Amygdala (tissue), 56 donors: Measurements from ENCODE around the gene EN2.
A peak's percentile ranks its signal among the peaks of the same experiment; 100 is the strongest.

Source experiments
- DNase-seq, 56 donors: peaks; one replicate each; lab custom pipeline; 2025; lab: John Stamatoyannopoulos, UW

Gene EN2

DNA sequence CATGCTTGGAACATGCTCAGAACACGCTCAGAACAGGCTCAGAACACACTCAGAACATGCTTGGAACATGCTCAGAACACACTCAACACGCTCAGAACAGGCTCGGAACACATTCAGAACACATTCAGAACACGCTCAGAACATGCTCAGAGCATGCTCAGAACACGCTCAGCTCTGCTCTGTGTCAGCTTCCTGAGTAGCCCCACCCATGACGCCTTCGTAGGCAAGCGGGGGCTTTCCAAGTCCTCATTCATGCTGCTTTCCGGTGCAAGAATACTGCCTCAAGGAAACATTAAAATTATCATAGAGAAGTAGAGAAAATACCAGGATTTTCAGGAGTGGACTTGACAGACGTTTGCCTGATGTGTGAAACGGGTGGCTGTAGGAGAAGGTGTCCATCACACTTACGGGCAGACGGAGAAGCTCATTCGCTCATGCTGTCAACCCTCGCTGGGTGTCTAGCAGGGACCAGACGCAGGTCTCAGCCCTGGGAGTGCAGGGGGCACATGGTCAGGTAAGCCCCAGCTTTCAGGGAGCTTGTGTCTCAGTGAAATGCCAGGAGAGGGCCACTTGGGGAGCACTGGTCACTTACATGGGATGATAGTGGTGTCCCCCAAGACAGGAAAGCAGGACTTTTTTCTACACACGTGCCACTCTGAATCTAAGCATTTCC, 24.7 kb downstream of the EN2 start:
- no peak for DNase-seq

- no peak for DNase-seq
Observed at GRCh38 chr7:155483245-155483644, 25.3 kb downstream of the EN2 start.

GRCh38 chr7:155483868-155484325, 26.0 kb downstream of the EN2 start:
- DNase-seq: peak in 9 of 56 donors; percentile 7 to 32 (median 17)

DNA sequence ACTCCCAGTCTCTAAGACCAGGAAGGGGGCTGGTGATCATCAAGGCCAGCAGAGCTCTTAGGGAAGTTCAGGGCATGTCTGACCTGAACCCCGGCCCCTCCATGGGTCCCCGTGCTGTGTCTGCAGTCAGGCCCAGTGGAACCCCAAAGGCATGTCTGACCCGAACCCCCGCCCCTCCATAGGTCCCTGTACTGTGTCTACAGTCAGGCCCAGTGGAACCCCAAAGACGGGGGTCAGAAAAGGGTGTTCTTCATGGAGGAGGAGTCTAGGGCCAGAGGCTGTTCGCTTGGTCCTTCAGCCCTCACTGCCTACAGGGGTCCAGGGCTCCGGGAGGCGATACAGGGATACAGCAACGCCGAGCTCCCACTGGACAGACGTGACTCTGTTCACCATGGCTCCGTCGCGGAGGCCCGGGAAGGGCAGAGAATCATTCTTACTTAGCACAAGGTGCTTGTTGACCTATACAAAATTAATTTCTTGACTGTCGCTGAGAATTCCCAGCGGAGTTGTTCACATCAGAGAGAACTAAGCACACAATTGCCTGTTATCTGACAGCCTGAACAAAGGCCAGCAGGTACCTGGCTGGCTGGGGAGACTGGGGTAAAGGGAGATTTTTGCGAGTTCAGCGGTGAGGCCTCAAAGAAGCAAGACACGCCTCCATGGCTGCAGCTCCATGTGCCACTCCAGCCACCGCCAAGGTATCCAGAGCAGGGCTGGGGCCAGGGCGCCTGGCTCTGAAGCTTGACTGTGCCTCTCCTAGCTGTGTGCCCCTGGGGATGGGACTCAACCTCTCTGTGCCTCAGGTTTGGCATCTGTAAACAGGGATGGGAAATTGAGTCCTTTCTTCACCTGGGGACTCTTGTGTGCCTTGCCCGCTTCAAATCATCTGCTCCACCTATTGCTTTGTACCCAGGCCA, 26.8 kb downstream of the EN2 start:
- DNase-seq: no peak

GRCh38 chr7:155486783-155487508, 29.0 kb downstream of the EN2 start:
- DNase-seq: no peak

GRCh38 chr7:155487509-155488482, 29.9 kb downstream of the EN2 start:
- DNase-seq: no peak

DNA sequence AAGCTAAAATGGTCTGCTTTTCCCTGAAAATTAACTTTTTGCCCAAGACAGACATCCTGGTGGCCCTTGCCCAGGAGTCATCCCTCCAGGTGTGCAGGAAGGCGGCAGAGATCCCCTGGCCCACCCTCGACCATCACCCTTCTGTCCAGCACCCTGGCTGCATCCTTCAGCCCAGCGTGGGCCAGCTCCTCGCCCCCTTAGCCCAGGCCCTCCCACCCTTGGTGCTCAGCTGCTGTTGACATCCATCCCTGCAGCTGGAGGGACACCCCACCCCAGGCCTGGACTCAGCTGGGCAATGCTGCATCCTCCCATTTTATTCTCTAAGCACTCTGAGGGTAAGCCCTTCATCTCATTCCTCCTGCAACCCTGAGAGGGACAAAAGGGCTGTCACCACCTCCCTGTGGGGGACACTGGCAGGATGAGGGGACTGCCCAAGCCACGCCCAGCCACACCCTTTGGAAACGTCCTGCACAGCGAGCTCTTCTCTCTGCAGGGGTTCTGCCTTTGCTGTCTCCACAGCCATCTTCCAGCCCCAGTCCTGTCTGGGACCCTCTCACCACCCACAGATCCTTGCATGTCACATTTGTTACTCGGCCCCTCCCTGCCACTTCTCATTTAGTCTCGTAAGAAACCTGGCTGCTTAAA, 30.7 kb downstream of the EN2 start:
- no peak for DNase-seq

DNA sequence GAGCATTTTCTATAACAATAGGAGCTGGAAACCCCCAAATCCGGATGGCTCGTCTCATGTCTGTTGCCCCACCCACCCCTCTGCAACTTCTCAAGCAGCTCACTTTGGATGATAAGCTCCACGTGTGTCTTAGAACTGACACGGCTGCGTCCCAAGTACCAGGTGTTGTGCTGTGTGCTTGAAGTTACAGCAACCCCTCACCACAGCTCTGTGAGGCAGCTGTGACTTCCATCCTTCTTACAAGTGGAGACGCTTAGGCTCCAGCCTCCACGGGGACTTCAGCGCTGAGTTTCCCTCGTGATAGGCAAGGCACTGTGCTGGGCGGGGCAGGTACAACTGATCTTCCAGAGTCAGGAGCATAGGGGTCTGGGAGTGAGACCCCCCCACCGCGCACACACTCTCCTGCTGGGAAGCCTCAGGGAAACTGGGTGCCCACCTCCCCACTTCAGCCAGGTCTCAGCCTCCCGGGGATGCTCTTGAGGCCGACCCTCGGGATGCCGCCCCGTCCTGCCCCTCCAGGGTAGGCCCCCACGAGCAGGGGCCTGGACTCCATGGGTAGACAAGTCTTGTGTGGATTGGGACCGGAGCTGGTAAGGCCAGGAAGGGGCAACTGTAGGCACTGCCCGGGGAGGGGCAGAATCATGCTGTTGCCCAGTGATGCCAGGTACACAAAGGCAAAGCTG, 31.4 kb downstream of the EN2 start:
- DNase-seq: no peak

DNA sequence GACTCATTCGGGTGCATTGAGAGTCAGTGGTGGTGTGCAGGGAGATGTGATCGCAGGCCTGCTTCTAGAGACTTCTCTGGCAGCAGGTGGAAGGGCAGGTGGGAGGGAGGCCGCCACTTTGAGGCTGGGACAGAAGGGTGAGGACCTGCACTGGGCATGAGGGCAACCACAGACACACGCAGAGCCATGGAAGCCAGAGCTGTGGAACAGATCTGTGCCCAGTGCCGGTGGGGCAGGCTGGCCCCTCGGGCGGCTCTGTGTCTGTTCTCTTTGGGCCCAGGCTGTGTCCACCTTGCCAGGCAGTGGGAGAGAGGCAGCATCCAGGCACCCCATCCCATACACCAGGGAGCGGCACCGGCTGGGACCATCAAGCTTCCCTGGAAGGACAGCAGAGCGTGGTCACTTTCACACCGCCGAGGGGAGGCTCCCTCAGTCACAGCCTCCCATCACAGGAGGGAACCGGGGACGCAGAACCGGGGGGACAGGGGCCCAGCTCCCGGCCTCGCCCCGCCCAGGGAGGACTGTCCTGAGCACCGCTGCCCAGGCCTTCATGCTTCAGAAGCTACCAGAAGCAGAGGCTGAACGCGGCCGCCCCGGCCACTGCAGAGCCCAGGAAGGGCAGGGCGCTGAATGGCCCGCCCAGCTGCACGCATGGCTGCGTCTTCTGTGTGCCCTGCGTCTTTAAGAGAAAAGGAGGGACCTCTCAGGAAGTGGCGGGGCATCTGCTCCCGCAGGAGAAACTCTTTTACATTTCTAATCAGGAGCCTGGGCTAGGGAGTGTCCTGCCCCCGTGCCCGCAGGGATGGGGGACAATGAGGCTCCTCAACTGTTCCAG, 32.1 kb downstream of the EN2 start:
- peak in 1 of 56 donors; percentile 65 for DNase-seq

DNA sequence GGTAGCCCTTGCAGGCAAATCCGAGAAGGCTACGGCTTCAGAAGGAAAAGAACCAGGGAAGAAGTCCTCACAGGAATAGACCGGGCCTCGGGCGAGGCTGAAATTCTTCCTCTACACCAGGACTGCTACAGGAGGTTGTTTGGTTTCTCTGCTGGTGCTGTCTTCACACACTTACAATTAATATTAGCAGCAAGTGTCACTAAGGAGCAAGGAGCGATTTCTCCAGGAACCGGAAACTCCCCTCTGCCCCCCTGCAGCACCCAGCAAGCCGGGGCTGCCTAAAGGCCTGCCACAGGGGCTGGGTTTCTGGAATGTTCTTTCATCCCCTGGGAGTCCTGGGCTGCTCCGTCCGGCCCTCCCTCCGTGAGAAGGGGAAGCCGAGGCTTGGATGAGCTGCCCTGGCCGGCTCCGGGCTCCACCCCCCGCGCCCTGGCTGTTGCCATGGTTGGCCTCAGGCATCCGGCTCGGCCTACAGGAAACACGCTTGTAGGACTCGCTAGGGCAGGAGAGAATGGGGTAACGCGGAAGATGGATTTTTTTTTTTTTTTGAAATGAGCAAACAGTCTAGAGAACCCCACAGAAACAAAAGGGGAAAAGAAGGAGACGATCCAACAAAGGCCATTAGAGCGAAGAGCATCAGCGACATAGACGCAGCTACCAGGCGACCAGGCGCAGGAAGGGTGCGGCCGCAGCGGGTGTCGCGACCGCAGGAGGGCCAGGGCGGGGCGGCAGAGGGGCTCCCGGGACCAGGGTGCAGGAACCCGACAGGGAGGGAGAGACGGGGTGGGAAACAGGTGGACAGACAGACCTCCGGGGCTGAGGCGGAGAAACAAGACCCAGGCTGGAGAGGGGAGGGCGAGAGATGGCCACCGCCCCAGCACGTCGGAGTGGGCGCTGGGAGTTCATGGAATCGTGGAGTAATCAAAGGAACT, 33.0 kb downstream of the EN2 start:
- DNase-seq: peak in 9 of 56 donors; percentile 11 to 68 (median 19)

GRCh38 chr7:155491812-155492211, 33.9 kb downstream of the EN2 start:
- no peak for DNase-seq

- no peak for DNase-seq
Observed at GRCh38 chr7:155493744-155494538, 36.0 kb downstream of the EN2 start.

DNA sequence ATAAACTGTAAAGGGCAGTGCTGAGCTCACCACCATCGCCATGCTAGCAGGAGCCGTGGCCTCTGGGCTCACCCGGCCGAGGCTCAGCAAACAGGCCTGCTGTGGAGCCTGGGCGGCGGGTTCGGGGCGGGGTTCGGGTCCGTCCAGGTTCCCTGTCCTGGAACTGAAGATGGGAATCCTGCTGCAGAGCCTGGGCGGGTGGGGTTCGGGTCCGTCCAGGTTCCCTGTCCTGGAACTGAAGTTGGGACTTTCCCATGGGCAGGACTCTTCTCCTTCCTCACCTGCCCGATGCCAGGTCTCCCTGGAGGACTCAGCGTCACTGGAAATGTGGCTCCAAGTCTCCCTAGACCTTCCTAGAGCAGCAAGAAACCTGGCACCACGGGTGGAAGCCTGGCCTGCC, 36.6 kb downstream of the EN2 start:
- no peak for DNase-seq

GRCh38 chr7:155495440-155496248, 37.7 kb downstream of the EN2 start:
- no peak for DNase-seq
